NCI-H460 (cell line): Measurements from ENCODE around the gene CWC25. TPM values are rescaled to one million over a fixed set of nuclear protein-coding genes. Genes with fewer than 3 reads are reported as not detected.

Experiments used
- DNase-seq: peaks from one replicate; pipeline ENCODE4 v3.0.0-alpha.2; 2016; ENCODE audit warnings: low read depth; ENCODE audit errors: extremely low read depth
- total RNA-seq: library from RNA; depleted of rRNA; stranded (reverse); fragments of >200 nt; shearing (Covaris generic); gene quantifications from 2 replicates; pipeline ENCODE4 v1.2.3, GENCODE V29; 2014

CWC25 gene
- total RNA-seq, 1 experiment from 2014 or later, result 17.5 TPM

GRCh38 chr17:38853292-38854219 is 28.4 kb upstream of the CWC25 start, which contains the start of gene RPL23:
TSS of gene RPL23 (minus strand) at chr17:38853721. CDS start at chr17:38853710, 11 bp downstream.
- DNase-seq, result peak; percentile 97

DNA sequence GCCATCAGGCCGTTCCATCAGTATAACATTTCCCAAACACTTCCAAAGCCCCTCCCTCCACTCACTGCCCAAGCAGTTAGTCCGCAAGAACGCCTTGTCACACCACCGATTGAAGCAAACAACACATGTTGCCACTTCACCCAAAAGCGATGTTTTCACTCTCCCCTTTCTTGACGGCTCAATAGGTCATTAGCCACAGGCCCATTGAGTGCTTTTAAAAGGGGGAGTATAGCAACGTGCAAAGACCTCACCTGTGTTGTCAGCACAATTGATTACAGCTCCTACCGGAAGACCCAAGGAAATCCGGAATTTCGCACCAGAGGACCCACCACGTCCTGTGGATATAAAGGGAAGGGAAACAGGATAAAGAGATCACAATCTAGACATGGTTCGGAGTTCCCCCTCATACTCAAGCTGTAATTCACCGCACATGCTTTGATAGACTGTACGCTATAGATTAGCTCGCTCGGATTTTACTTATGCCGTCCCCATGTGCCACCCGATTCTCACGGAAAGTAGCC is 27.7 kb upstream of the CWC25 start:
- no peak for DNase-seq

DNA sequence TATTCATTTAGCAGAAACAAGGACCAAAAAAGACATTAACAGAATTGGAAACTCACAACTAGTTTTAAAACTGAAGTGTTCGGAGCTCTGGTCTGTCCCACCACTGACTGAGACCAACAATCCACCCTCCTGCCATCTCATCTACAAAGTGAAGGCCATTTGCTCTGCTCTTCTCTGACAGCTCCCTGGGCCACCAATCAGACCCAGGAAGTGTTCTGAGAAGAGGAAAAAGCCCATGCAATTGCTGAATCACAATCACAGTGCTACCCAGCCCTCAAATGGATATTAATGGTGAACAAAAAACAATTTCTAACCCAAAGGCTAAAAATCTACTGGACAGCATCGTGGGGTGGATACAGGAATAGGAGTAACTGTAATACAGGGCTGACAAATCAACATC is 26.3 kb upstream of the CWC25 start:
- DNase-seq, result no peak

DNA sequence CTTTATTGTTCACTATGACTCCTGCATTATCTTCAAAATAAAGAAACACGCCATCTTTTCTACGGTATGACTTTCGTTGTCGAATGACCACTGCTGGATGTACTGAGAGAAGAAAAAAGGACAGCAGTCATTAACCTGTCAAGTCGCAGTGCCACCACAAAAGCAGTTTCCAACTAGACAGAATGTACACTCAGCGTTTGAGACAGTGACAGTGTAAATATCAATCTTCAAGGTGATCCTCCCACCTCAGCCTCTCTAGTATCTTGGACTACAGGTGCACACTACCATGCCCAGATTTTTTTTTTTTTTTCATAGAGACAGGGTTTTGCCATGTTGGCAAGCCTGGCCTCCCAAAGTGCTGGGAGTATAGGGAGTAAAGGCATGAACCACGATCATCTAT is 25.3 kb upstream of the CWC25 start:
- no peak for DNase-seq

- no peak for DNase-seq
These were observed 24.0 kb upstream of the CWC25 start for GRCh38 chr17:38848939-38849605.

- no peak for DNase-seq
These were observed 23.4 kb upstream of the CWC25 start for GRCh38 chr17:38848557-38848891.

- DNase-seq, result no peak
These were observed 19.2 kb upstream of the CWC25 start for GRCh38 chr17:38844261-38844757.

- no peak for DNase-seq
These were observed 684 bp upstream of the CWC25 start for GRCh38 chr17:38825762-38826247.

DNA sequence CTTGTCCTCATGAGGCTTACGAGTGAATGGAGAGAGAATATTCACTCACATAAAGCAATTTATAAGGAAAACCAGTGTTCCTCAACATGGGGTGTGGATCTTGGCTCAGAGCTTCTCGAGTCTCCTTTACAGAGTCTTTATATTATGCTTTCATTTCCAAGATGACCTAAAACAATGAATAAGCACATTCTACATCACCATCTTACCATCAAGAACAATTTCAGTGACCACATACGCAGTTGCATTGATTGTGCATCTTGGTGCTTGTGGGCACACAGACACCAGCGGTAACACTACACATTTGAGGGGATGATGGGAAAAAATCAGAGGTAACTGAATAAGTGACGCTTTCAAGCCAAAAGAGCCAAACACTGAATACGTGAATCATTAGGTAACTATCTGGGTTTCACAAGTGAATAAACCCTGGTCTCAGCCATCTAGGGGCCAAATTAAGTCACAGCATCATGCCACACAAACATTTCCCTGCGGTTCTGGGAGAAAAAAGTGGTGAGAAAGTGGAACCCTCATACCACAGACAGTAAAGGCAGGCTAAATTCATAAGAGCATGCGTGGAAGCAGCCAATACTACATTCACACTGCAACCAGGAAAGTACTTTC is 9.4 kb downstream of the CWC25 start:
- no peak for DNase-seq

DNA sequence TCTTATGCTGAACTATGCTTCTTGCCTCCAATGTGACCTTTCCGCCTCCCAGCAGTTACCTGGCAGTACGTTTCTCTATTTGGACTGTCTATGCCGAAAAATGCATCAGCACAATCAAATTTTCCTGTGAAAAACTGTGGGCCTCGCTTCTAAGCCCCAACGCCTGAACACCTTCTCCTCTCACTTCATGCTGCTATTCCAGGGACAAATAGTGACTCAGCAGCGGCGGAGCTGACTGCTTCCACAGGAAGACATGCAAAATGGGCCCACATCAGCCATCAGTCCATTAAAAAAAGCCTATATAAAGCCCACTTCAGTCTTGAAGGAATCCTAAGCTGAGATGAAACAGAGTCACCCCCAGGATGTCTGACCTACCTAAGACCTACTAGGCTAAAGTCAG is 15.3 kb downstream of the CWC25 start:
- DNase-seq, result no peak

DNA sequence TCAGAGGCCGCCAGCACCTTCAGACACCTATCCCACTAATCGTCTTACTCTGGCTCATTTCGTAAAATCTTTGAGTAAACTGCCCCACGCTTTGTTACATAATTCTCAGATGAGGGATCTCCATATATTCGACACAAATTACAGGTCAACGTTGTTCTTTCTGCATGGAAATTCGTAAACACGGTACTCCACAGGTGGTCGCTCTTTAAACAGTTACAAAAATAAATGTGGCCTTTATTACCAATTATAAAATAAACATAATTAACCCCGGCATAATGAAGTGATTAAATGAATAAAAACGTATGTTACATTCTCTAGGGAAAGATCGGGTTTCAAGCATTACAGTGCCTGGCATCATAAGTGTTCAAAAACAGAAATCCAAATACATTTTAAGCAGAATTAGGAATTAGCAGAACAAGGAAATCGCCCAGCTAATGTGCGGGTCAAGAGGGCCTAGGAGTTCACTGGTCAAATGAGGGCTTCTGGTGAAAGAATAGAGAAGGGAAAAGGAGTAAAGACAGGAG is 24.8 kb downstream of the CWC25 start:
- DNase-seq, result no peak

- peak; percentile 96 for DNase-seq
These were observed 25.5 kb downstream of the CWC25 start, which contains the start of gene PIP4K2B for GRCh38 chr17:38799501-38800236. TSS of gene PIP4K2B (minus strand) at chr17:38799556. CDS start at chr17:38799424, 132 bp downstream.

- DNase-seq, result no peak
These were observed 26.3 kb downstream of the CWC25 start for GRCh38 chr17:38798614-38799500.

GRCh38 chr17:38797828-38798227 is 27.3 kb downstream of the CWC25 start:
- DNase-seq, result no peak

GRCh38 chr17:38797158-38797490 is 28.0 kb downstream of the CWC25 start:
- no peak for DNase-seq

DNA sequence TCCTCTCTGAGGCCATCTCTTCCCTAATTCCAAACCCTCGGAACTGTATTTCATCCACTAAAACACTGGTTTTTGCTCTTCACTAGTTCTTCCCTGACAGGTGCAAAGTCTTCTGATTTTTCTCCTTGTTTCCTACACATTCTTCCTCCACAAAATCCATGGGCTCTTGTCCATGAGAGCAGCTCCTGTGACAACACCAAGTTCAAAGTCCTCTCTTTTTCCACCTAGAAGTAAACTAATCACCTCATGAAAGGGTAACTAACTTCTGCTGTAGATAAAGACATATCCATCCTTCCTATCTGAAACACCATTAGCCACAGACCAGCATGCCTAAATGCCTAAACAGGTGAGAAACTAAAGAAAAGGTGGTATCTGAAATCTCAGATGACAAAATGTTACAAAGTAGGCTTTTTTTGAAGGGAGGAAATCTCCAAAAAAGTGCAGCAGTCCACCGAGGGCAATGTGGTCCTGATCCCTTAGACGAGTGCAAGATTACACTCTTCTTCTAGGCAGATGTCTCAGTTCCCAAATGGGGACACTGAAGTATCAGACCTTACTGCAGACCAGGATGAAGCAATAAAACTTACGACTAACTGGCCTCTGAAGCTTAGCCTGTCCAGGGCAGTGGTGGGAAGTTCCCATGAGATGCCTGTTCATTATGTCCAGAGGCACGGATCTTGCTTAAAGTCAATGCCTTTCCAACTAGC is 28.5 kb downstream of the CWC25 start:
- DNase-seq, result no peak

DNA sequence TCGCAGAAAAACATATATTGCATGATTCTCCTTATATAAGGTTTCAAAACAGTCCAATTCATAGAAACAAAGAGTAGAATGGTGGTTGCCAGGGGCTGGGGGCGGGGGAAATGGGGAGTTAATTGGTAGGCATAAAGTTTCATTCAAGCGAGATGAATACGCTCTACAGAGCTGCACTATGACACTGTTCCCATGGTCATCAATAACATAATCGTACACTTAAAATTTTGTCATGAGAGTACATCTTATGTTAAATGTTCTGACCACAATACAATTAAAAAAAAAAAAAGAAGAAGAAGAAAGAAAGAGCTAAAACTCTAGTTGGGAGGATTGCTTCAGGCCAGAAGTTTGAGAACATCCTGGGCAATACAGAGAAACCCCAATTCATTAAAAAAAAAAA is 30.9 kb downstream of the CWC25 start:
- no peak for DNase-seq

- no peak for DNase-seq
These were observed 34.0 kb downstream of the CWC25 start for GRCh38 chr17:38791162-38791561.
